GM23338 (cell line): ENCODE data around the gene TFAP2B. TPM values are rescaled to one million over a fixed set of nuclear protein-coding genes. Genes with fewer than 3 reads are reported as not detected.

Experiments used
- ATAC-seq: fragments of 200-7000 bp; cut with Tn5 transposase; 3 replicates; pipeline ENCODE4 v1.9.1; 2020
- DNase-seq: peaks from one replicate; pipeline ENCODE4 v3.0.0-alpha.2; 2015; ENCODE audit warnings: low spot score
- H2AFZ ChIP-seq: fragments of 200-600 bp; sonication (generic); 2 replicates; pipeline ENCODE4 v1.8.0; 2016; ENCODE audit warnings: antibody characterized with exemption, mild to moderate bottlenecking, moderate library complexity
- H3F3A ChIP-seq: fragments of 200-600 bp; sonication (generic); replicated peaks from 2 replicates; pipeline ENCODE4 v1.8.0; 2017; ENCODE audit warnings: antibody characterized with exemption, mixed run types, low read depth
- H3K27ac ChIP-seq: fragments of 200-600 bp; sonication (generic); 2 replicates; pipeline ENCODE4 v1.6.1; 2016; ENCODE audit warnings: low read depth
- H3K27me3 ChIP-seq: fragments of 200-600 bp; sonication (generic); 2 replicates; pipeline ENCODE4 v1.8.0; 2016; ENCODE audit warnings: mild to moderate bottlenecking, mixed run types, moderate library complexity; ENCODE audit not compliant: insufficient read depth
- H3K36me3 ChIP-seq: fragments of 200-600 bp; sonication (generic); 2 replicates; pipeline ENCODE4 v1.8.0; 2016; ENCODE audit warnings: mild to moderate bottlenecking; ENCODE audit not compliant: insufficient read depth
- H3K4me1 ChIP-seq: fragments of 200-600 bp; sonication (generic); 2 replicates; pipeline ENCODE4 v1.8.0; 2016; ENCODE audit warnings: mild to moderate bottlenecking, moderate library complexity; ENCODE audit not compliant: insufficient read depth
- H3K4me2 ChIP-seq: fragments of 200-600 bp; sonication (generic); 2 replicates; pipeline ENCODE4 v1.7.1; 2017; ENCODE audit warnings: mixed run types
- H3K4me3 ChIP-seq: fragments of 200-600 bp; sonication (generic); 2 replicates; pipeline ENCODE4 v1.6.1; 2016; ENCODE audit warnings: mixed run types
- H3K79me2 ChIP-seq: fragments of 200-600 bp; sonication (generic); replicated peaks from 2 replicates; pipeline ENCODE4 v1.8.0; 2017; ENCODE audit warnings: mild to moderate bottlenecking; ENCODE audit not compliant: insufficient read depth
- H3K9me2 ChIP-seq: fragments of 200-600 bp; sonication (generic); 2 replicates; pipeline ENCODE4 v1.8.0; 2017; ENCODE audit not compliant: insufficient read depth
- H4K20me1 ChIP-seq: fragments of 200-600 bp; sonication (generic); replicated peaks from 2 replicates; pipeline ENCODE4 v1.8.0; 2017; ENCODE audit warnings: mild to moderate bottlenecking; ENCODE audit not compliant: insufficient read depth
- H3K27ac Mint-ChIP-seq: 2 replicates; pipeline ENCODE4 v1.8.0; 2020; ENCODE audit warnings: inconsistent platforms, mild to moderate bottlenecking, moderate library complexity, mixed read lengths
- H3K27me3 Mint-ChIP-seq: 3 replicates; pipeline ENCODE4 v1.8.0; 2022; ENCODE audit warnings: low read depth, mild to moderate bottlenecking, moderate library complexity, mixed read lengths, inconsistent platforms; ENCODE audit not compliant: insufficient read depth, poor library complexity
- H3K36me3 Mint-ChIP-seq: 3 replicates; pipeline ENCODE4 v1.8.0; 2021; ENCODE audit warnings: low read depth, mild to moderate bottlenecking, inconsistent platforms, moderate library complexity, mixed read lengths
- H3K4me1 Mint-ChIP-seq: 3 replicates; pipeline ENCODE4 v1.8.0; 2020; ENCODE audit warnings: mild to moderate bottlenecking, inconsistent platforms, mixed read lengths
- H3K4me3 Mint-ChIP-seq: 3 replicates; pipeline ENCODE4 v1.8.0; 2021; ENCODE audit warnings: moderate library complexity, mild to moderate bottlenecking, inconsistent platforms, mixed read lengths
- H3K9me3 Mint-ChIP-seq: 3 replicates; pipeline ENCODE4 v1.8.0; 2020; ENCODE audit warnings: moderate library complexity, mild to moderate bottlenecking, inconsistent platforms, mixed read lengths
- EZH2 ChIP-seq: fragments of 200-600 bp; sonication (generic); IDR thresholded peaks from one replicate; pipeline ENCODE4 v1.8.0; 2017; ENCODE audit warnings: antibody characterized with exemption, mild to moderate bottlenecking, low read depth; ENCODE audit not compliant: unreplicated experiment
- EZH2phosphoT487 ChIP-seq: fragments of 200-600 bp; sonication (generic); IDR thresholded peaks from one replicate; pipeline ENCODE4 v1.8.1; 2018; ENCODE audit warnings: antibody characterized with exemption; ENCODE audit not compliant: unreplicated experiment
- JUNB ChIP-seq: IDR thresholded peaks from one replicate; pipeline ENCODE4 v1.6.1; 2016; ENCODE audit warnings: antibody characterized with exemption; ENCODE audit not compliant: unreplicated experiment
- NANOG ChIP-seq: IDR thresholded peaks from 2 replicates; pipeline ENCODE4 v1.6.1; 2016; ENCODE audit warnings: antibody characterized with exemption, borderline replicate concordance
- POLR2AphosphoS5 ChIP-seq: IDR thresholded peaks from 2 replicates; pipeline ENCODE4 v1.6.1; 2016; ENCODE audit warnings: antibody characterized with exemption, low read depth
- STAT1 ChIP-seq: IDR thresholded peaks from one replicate; pipeline ENCODE4 v1.6.1; 2016; ENCODE audit warnings: antibody characterized with exemption; ENCODE audit not compliant: unreplicated experiment
- ZNF462 ChIP-seq: fragments of 250-450 bp; sonication (Bioruptor Pico); IDR thresholded peaks from 2 replicates; pipeline ENCODE4 v1.5.0; 2020; ENCODE audit warnings: mild to moderate bottlenecking, moderate library complexity
- polyA plus RNA-seq: library from polyadenylated mRNA; unstranded; fragments of >200 nt; fragmentation: Nextera tagmentation; extraction: Ambion mirVana; gene quantifications from 2 replicates; pipeline ENCODE4 v1.2.1, GENCODE V29; 2016
- total RNA-seq: library from RNA; depleted of rRNA; stranded (reverse); fragments of >200 nt; shearing (Covaris generic); gene quantifications from 2 replicates; pipeline ENCODE4 v1.2.3, GENCODE V29; 2014

Gene TFAP2B
- total and polyA plus RNA-seq, 2 experiments from 2014 or later, result not detected

- TF ChIP-seq ZNF462, result no peak
Measured at GRCh38 chr6:50822078-50822476, 3.4 kb downstream of the TFAP2B start (continued).

GRCh38 chr6:50823094-50823920, 4.6 kb downstream of the TFAP2B start:
- H3K36me3 Mint-ChIP-seq, result no peaks in the 10 kb centered on the region; the same call in 2 of the 3 replicates
- no peak overlapping the region for H3K27ac Mint-ChIP-seq
- H3K79me2 ChIP-seq, result no peaks in the 10 kb centered on the region
- peaks cover 20% of the 10 kb centered on the region; the same call in 1 of the 2 replicates for H3F3A ChIP-seq
- peak overlapping the region; percentile 46 for H3K4me3 ChIP-seq
- ATAC-seq, result no peak; the same call in 2 of the 3 replicates
- H3K27ac ChIP-seq, result no peak overlapping the region
- DNase-seq, result no peak
- H4K20me1 ChIP-seq, result peaks cover 11% of the 10 kb centered on the region
- peaks cover 80% of the 10 kb centered on the region for H3K4me1 Mint-ChIP-seq
- peak overlapping the region; percentile 55 for H3K4me3 Mint-ChIP-seq
- H3K4me2 ChIP-seq, result peak overlapping the region; percentile 75
- H2AFZ ChIP-seq, result no peak overlapping the region
- H3K36me3 ChIP-seq, result no peaks in the 10 kb centered on the region
- peaks cover 13% of the 10 kb centered on the region for H3K9me3 Mint-ChIP-seq
- peaks cover 100% of the 10 kb centered on the region for H3K27me3 ChIP-seq
- peaks cover 85% of the 10 kb centered on the region for H3K4me1 ChIP-seq
- H3K27me3 Mint-ChIP-seq, result peaks cover 100% of the 10 kb centered on the region
- no peaks in the 10 kb centered on the region for H3K9me2 ChIP-seq
- TF ChIP-seq EZH2 (peak; percentile 88), POLR2AphosphoS5 (no peak), EZH2phosphoT487 (peak; percentile 41), JUNB (no peak), STAT1 (no peak), NANOG (no peak)
